NCI-H1105 treated with DMSO at 0.1 percent for 48 hours (cell line): ENCODE results near the gene RAP1GAP2.
"Not testable (repeated sequence)": the region's sequence is repeated elsewhere in the genome, so short reads cannot be mapped to it uniquely, and the experiment has no call there.

ENCODE experiments used
- DNase-seq: peaks from one replicate; lab custom pipeline; 2025; lab: John Stamatoyannopoulos, UW

RAP1GAP2 gene

GRCh38 chr17:2996810-2997670 is 200.8 kb downstream of the RAP1GAP2 start:
- no peak for DNase-seq

DNA sequence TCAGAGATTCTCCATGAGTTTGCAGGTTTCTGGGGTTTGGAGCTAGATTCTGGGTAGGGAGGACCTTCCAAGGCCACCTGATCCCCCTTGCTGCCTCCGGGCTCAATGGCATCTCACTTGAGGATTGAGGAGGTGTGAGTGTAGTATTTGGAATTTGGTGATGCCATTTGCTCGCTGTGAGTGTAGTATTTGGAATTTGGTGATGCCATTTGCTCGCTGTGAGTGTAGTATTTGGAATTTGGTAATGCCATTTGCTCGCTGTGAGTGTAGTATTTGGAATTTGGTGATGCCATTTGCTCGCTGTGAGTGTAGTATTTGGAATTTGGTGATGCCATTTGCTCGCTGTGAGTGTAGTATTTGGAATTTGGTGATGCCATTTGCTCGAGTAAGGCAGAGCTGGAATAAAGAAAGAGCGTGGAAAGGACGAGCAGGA is 202.2 kb downstream of the RAP1GAP2 start:
- not testable (repeated sequence) for DNase-seq

DNA sequence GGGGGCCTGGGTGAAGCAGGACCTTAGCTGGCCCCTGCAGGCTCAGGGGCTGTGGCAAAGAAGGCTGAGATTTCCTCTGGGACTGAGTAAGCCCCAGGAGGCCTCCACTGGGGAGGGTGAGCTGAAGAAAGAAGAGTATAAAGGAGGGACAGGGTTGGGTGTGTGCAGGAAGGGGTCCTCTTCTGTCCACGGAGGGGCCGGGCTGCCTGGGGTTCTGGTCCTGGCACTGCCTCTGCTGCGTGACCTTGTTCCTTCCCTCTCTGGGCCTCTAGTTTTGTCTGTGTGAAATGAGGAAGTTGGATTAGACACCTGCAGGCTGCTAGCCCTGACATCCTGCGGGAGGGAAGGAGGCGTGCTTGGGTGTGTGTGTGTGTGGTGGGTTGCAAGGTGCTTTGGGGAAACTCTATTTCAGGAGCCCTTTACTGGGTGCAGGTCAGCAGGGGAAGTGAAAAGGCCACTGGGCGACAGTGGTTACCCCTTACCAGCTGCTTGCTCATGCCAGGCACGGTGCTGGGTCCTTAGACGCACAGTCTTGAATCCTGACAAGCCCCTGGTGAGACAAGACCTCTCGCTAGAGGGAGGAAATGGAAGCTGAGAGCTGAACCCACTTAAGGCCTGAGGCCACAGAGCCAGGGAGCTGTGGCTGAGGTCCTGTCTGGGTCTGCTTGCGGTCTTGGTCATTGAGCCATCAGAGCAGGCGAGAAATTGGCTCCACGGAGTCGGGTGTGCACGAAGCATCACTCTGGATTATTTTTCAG is 206.5 kb downstream of the RAP1GAP2 start:
- DNase-seq: no peak

GRCh38 chr17:3003296-3004149 is 207.3 kb downstream of the RAP1GAP2 start:
- no peak for DNase-seq

DNA sequence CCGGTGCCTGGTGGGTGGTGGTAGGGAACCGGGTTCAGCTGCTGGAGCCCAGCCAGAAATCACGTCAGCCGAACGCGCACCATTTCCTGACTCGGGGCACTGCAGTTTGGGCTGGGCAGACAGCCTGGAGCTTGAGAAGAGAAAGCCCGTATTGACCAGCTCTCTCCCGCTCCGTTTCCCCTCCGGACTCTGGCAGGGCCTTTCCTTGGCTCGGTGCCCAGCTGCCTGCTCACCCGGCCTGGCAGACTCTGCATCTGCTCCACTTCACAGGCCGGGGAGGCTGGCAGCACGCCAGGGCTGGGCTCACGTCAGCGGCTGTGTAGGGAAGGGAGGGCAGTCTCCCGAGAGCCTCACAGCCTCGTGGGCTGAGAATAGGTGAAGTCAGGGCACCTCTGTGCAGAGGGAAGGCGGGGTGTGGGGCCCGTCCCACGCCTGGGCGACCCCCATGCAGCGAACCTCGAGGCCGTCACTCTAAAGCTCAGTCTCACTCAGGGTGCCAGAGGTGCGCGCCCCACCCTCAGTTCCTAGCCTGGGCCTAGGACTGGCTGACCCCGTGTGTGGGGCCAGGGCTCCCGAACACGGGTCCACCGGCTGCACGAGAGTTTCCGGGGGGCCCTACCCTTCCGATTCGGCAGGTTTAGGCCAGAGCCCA is 208.0 kb downstream of the RAP1GAP2 start:
- DNase-seq: peak; percentile 93

GRCh38 chr17:3004925-3005324 is 208.7 kb downstream of the RAP1GAP2 start:
- no peak for DNase-seq

DNA sequence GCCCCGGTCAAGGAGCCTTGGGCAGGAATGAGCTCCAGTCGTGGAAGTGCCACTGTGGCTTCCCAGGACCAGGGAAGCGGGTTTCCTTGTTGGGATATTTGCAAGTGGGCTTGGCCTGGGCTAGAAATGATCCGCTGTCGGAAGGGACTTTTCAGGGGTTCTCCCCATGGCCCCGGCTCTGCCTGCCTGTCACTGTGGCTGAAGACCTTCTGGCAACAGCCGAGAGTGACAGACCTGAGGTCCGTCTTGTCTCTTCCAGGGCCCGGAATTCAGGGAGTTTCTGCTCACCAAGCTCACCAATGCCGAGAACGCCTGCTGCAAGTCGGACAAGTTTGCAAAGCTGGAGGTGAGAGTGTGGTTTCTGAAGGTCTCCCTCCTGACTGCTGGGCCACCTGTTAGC is 209.5 kb downstream of the RAP1GAP2 start:
- DNase-seq: no peak

- no peak for DNase-seq
Measured at GRCh38 chr17:3006801-3007200, 210.6 kb downstream of the RAP1GAP2 start.

DNA sequence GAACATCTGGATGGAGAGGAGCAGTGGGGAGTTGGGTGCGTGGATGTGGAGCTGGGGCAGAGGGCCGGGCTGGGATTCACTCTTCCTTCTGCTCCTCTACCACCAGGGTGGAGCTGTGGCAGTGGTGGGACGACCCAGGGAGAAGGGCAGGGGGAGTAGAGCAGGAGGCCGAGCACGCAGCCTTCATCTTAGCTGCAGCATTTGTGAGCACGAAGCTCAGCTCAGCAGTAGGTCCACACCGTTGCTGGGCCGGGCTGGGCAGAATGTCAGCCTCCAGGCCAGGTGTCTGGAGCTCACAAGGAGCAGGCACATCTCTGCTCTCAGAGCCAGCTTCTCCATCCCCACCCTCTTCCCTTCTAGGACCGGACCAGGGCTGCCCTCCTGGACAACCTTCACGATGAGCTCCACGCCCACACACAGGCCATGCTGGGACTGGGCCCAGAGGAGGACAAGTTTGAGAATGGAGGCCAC is 211.4 kb downstream of the RAP1GAP2 start:
- no peak for DNase-seq

DNA sequence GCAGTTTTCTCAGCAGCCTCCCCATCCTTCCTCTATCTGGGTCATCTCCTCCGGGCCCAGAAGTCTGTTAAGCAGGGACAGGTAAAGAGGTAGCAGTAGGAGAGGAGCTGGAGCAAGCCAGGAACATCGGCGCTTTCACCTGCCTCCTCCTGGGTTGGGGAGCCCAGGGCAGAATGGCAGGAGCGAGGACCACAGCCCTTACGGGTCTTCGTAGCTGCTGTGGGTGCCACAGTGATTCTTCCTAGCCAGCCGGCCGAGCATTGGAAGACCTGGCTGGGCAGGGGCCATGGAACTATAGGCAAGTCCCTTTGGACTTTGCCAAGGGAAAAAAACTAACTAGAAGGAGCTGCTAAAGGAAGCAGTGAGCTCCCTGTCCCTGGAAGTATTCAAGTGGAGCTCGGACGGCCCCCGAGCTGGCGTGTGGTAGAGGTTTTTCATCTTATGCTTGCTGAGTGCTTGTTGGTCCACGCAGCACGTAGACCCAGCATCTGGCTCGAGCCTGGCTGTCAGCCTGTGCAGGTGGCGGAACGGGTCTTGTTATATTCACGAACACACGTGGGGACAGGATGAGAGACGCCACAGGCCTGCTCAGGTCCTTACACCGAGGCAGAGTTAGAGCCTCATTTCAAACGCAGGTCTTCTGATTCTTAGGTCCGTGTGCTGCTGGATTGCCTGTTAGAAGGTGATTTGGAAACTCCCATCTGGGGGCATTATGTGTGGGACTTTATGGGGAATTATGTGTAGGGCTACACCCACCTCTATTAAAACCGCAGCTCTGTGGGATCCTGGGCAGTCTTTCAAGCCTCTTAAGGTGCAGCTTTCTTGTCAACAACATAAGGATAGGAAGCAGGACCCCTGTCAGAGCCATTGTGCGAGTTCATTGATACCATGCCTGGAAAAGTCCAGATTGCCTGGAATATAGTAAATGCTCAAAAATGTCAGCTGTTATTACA is 212.4 kb downstream of the RAP1GAP2 start:
- no peak for DNase-seq

DNA sequence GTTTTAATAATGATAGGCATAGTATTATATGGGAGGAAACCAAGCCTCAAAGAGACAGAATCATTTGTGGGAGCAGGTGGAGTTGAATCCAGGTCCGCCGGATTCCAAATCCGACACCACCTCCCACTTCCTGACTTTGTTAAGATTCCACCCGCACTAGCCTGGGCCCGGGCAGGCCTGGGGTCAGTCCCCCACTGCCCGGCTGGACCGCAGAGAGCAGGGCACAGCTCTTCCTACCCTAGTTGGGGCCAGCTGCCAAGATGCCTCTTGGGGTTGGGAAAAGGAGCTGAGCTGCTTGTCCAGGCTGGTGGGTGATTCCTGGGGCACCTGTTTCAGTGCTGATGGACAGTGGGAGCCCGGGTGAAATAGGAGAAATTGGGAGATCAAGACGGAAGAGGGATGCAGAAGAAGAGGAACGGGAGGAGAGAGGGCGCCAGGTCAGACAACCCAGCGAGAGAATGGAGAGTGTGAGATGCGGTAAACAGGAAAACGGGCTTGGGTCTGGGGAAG is 213.2 kb downstream of the RAP1GAP2 start:
- no peak for DNase-seq

- no peak for DNase-seq
Measured at GRCh38 chr17:3011891-3012290, 215.7 kb downstream of the RAP1GAP2 start.

GRCh38 chr17:3012926-3013581 is 216.8 kb downstream of the RAP1GAP2 start:
- DNase-seq: peak; percentile 9

DNA sequence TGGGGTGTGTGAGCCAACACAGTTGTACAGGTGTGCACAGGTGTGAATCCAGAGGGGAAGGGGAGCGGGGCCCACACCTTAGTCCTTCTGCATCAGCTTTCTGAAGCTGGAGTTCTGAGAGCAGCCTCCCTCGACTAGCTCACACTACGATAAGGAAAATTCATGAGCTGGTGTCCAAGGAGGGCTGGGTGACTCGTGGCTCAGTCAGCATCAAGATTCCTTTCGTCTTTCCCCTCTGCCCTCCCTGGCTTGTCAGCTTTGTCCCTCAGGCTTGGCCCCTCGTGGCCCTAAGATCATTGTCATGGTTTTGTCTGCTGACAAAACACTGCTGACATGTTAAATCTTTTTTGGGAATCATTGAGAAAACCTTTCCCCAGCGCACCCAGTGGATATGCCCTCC is 219.7 kb downstream of the RAP1GAP2 start:
- DNase-seq: no peak

DNA sequence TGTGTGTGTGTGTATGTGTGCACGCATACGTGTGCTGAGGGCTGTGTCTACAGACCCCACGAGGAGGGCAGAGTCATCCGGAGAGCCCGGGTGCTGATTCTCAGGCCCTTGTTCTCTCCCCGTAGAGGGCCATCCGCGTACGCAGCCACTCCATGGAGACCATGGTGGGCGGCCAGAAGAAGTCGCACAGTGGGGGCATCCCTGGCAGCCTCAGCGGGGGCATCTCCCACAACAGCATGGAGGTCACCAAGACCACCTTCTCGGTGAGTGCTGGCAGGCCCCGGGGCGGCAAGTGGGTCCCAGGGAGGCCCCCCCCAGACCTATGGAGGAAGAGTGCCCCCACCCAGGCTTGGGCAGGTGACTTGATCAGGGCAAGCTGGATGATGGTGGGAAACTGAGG is 221.7 kb downstream of the RAP1GAP2 start:
- no peak for DNase-seq

GRCh38 chr17:3019761-3020160 is 223.5 kb downstream of the RAP1GAP2 start:
- no peak for DNase-seq

- no peak for DNase-seq
Measured at GRCh38 chr17:3020381-3020780, 224.1 kb downstream of the RAP1GAP2 start.

GRCh38 chr17:3022197-3022596 is 226.0 kb downstream of the RAP1GAP2 start:
- no peak for DNase-seq

DNA sequence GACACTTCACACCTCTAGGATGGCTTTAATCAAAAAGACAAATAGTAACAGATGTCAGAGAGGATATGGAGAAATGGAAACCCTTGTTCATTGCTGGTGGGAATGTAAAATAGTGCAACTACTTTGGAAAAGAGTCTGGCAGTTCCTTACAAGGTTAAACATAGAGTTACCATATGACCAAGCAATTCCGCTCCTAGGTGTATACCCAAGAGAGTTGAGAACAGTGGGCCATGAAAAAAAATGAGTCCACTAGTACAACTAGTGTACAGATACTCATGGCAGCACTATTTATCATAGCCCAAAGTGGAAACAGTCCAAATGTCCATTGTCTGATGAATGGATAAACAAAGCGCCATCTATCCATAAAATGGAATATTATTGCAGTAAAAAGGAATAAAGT is 228.1 kb downstream of the RAP1GAP2 start:
- no peak for DNase-seq
